HG02678 (cell line): ENCODE results near the gene NRXN3.

Experiments used
- ATAC-seq: cut with Tn5 transposase; IDR thresholded peaks from one replicate; pipeline ENCODE4 v1.9.1; 2021; ENCODE audit warnings: mild to moderate bottlenecking, moderate library complexity; ENCODE audit not compliant: unreplicated experiment

NRXN3 gene

GRCh38 chr14:79318371-79318770, 1148.2 kb downstream of the NRXN3 start:
- ATAC-seq = no peak

- ATAC-seq = no peak
These were observed 1150.4 kb downstream of the NRXN3 start for GRCh38 chr14:79320561-79320960.

- ATAC-seq = no peak
These were observed 1150.9 kb downstream of the NRXN3 start for GRCh38 chr14:79321070-79321469.

GRCh38 chr14:79325071-79325470, 1154.9 kb downstream of the NRXN3 start:
- no peak for ATAC-seq

GRCh38 chr14:79325557-79325956, 1155.4 kb downstream of the NRXN3 start:
- ATAC-seq = no peak

GRCh38 chr14:79328863-79329262, 1158.7 kb downstream of the NRXN3 start:
- ATAC-seq = no peak

GRCh38 chr14:79331830-79332229, 1161.7 kb downstream of the NRXN3 start:
- no peak for ATAC-seq

GRCh38 chr14:79332504-79333197, 1162.5 kb downstream of the NRXN3 start:
- no peak for ATAC-seq

- ATAC-seq = no peak
These were observed 1163.0 kb downstream of the NRXN3 start for GRCh38 chr14:79333198-79333546.

- ATAC-seq = no peak
These were observed 1164.1 kb downstream of the NRXN3 start for GRCh38 chr14:79334272-79334671.

GRCh38 chr14:79337761-79338160, 1167.6 kb downstream of the NRXN3 start:
- ATAC-seq = no peak

GRCh38 chr14:79342942-79343341, 1172.8 kb downstream of the NRXN3 start:
- no peak for ATAC-seq

- no peak for ATAC-seq
These were observed 1180.8 kb downstream of the NRXN3 start for GRCh38 chr14:79351011-79351410.

GRCh38 chr14:79352076-79352630, 1182.0 kb downstream of the NRXN3 start:
- ATAC-seq = no peak

GRCh38 chr14:79354336-79354735, 1184.2 kb downstream of the NRXN3 start:
- no peak for ATAC-seq

- ATAC-seq = no peak
These were observed 1185.9 kb downstream of the NRXN3 start for GRCh38 chr14:79356040-79356439.

GRCh38 chr14:79357307-79357706, 1187.1 kb downstream of the NRXN3 start:
- ATAC-seq = no peak

- no peak for ATAC-seq
These were observed 1193.1 kb downstream of the NRXN3 start for GRCh38 chr14:79363291-79363690.

- no peak for ATAC-seq
These were observed 1199.5 kb downstream of the NRXN3 start for GRCh38 chr14:79369359-79370332.

GRCh38 chr14:79370969-79371368, 1200.8 kb downstream of the NRXN3 start:
- ATAC-seq = no peak

- ATAC-seq = no peak
These were observed 1203.3 kb downstream of the NRXN3 start for GRCh38 chr14:79373451-79373850.

- ATAC-seq = no peak
These were observed 1205.2 kb downstream of the NRXN3 start for GRCh38 chr14:79375356-79375755.
